ENCODE results near the gene SPACA4. TPM values are rescaled to one million over a fixed set of nuclear protein-coding genes. Genes with fewer than 3 reads are reported as not detected.

SPACA4 gene
- total and polyA plus RNA-seq, 2 of the 4 experiments (the other 2 are of a cell fraction), result not detected

GRCh38 chr19:48595171-48595570, 11.4 kb upstream of the SPACA4 start:
- no peak overlapping the region for H2BK5ac ChIP-seq (ENCODE audit: low read depth, low read length, poor library complexity, severe bottlenecking)
- H3K9me1 ChIP-seq (ENCODE audit: insufficient read depth, low read length), result no peaks in the 10 kb centered on the region
- H3K9ac ChIP-seq (ENCODE audit: low read depth, low read length), result no peak overlapping the region
- H3K4ac ChIP-seq (ENCODE audit: low read depth, low read length), result no peak overlapping the region
- H2BK20ac ChIP-seq (ENCODE audit: low read depth, low read length), result no peak overlapping the region
- CTCF ChIA-PET, result no interaction called here
- no TSS peak for BruUV-seq (replicated peaks)
- peaks cover 16% of the 10 kb centered on the region for H3K27me3 ChIP-seq (ENCODE audit: control insufficient read depth, insufficient read depth, low read length)
- dilution Hi-C loops (cut with HindIII; ENCODE audit: low sequenced_read_pairs, unreplicated experiment) (no loop called here), intact Hi-C loops (cut with micrococcal nuclease) (no loop called here), in situ Hi-C loops (cut with MboI; ENCODE audit: low sequenced_read_pairs) (no loop called here)
- no peak overlapping the region for H3K4me2 ChIP-seq (ENCODE audit: low read depth, low read length)
- H3K4me3 ChIP-seq (ENCODE audit: insufficient read depth, low read depth, low read length), result no peak overlapping the region
- POLR2A ChIA-PET (ENCODE audit: unreplicated experiment), result no interaction called here
- H2BK15ac ChIP-seq (ENCODE audit: low read depth, low read length), result no peak overlapping the region
- no peaks in the 10 kb centered on the region for H3K4me1 ChIP-seq (ENCODE audit: control insufficient read depth, insufficient read depth, low read length)
- no peak overlapping the region for H3K27ac ChIP-seq (ENCODE audit: insufficient read depth, low read length)
- no peaks in the 10 kb centered on the region for H4K20me1 ChIP-seq (ENCODE audit: insufficient read depth, low read length)
- no peak overlapping the region for H2AK5ac ChIP-seq (ENCODE audit: low read depth, low read length)
- no peak for ATAC-seq (ENCODE audit: low read depth)
- H2BK120ac ChIP-seq (ENCODE audit: low read depth, low read length), result no peak overlapping the region
- no peaks in the 10 kb centered on the region for H3K79me1 ChIP-seq (ENCODE audit: low read depth in 1 of 2, low read length in 2 of 2)
- no peak overlapping the region for H4K8ac ChIP-seq (ENCODE audit: low read depth in 2 of 2, low read length in 2 of 2)
- no peak for DNase-seq
- H4K5ac ChIP-seq (ENCODE audit: low read depth, low read length), result no peak overlapping the region
- H3K36me3 ChIP-seq (ENCODE audit: control insufficient read depth, insufficient read depth, low read length), result no peaks in the 10 kb centered on the region
- no peak overlapping the region for H3K14ac ChIP-seq (replicated peaks; ENCODE audit: low read depth, low read length)
- WGBS, 2 experiments (ENCODE audit: extremely low coverage in 2 of 2, insufficient read length in 1 of 2), result 83% methylated on average over 7 of the region's 9 CpGs; no CpG with 5 or more reads in 1 of the 2 experiments
- TF ChIP-seq FOS (IDR thresholded peaks at IDR 0.05; ENCODE audit: low read depth, low read length) (no peak), MXI1 (IDR thresholded peaks at IDR 0.05; ENCODE audit: borderline replicate concordance, low read depth, low read length) (no peak), RAD21 (IDR thresholded peaks at IDR 0.05; ENCODE audit: low read length) (no peak), CHD1 (IDR thresholded peaks at IDR 0.05; ENCODE audit: low read depth, low read length) (no peak), CEBPB (IDR thresholded peaks at IDR 0.05; ENCODE audit: low read depth, low read length) (no peak)
- H3K9me3 ChIP-seq (ENCODE audit: control insufficient read depth, insufficient read depth, low read length), result no peaks in the 10 kb centered on the region
- H3K18ac ChIP-seq (ENCODE audit: low read depth, low read length), result no peak overlapping the region
- H2AFZ ChIP-seq (replicated peaks; ENCODE audit: low read length, poor library complexity), result no peak overlapping the region
- H3K23ac ChIP-seq (ENCODE audit: low read depth, low read length), result no peak overlapping the region
- no peak overlapping the region for H4K91ac ChIP-seq (ENCODE audit: insufficient read depth, low read depth, low read length)
- H3K56ac ChIP-seq (ENCODE audit: extremely low read depth, insufficient read depth, low read length), result no peak overlapping the region
- H2AK9ac ChIP-seq (replicated peaks; ENCODE audit: low read depth, low read length, poor library complexity), result no peak overlapping the region
